H1 (cell line): ENCODE results near the gene PTPN3. TPM values are rescaled to one million over a fixed set of nuclear protein-coding genes. Genes with fewer than 3 reads are reported as not detected.

Experiments used
- CTCF ChIA-PET: fragments of 300-600 bp; sonication (Branson Sonifier 250); formaldehyde crosslinking; loops from one replicate; lab custom pipeline; 2021; ENCODE audit not compliant: partially characterized antibody; lab: Charles Lee
- POLR2A ChIA-PET: fragments of 300-600 bp; sonication (Branson Sonifier 250); formaldehyde crosslinking; loops from one replicate; lab custom pipeline; 2021; ENCODE audit warnings: inconsistent platforms; ENCODE audit not compliant: partially characterized antibody; lab: Charles Lee
- DNase-seq, 2 experiments: peaks; one replicate each; pipeline versions ENCODE4 v3.0.0 to v3.0.0-alpha.2; 2010 to 2022; ENCODE audit warnings: low spot score in 2 of 2, low read depth in 1 of 2, mixed read lengths in 1 of 2
- FAIRE-seq: peaks from 2 replicates; lab custom pipeline; 2011; peaks lifted over from hg19 to GRCh38; lab: Jason Lieb, UNC
- H2AFZ ChIP-seq: 2 replicates; pipeline ENCODE4 v1.8.1; 2012; ENCODE audit warnings: low read length, inconsistent platforms
- H2AK5ac ChIP-seq: 2 replicates; pipeline ENCODE4 v1.6.1; 2013; ENCODE audit warnings: low read depth, low read length
- H2BK120ac ChIP-seq: replicated peaks from 2 replicates; pipeline ENCODE3; 2013; ENCODE audit warnings: low read depth, low read length, inconsistent platforms
- H2BK12ac ChIP-seq: 2 replicates; pipeline ENCODE4 v1.6.1; 2013; ENCODE audit warnings: low read depth, low read length
- H2BK15ac ChIP-seq: 2 replicates; pipeline ENCODE4 v1.6.1; 2013; ENCODE audit warnings: low read length
- H2BK20ac ChIP-seq: 2 replicates; pipeline ENCODE4 v1.6.1; 2013; ENCODE audit warnings: low read length
- H2BK5ac ChIP-seq: 2 replicates; pipeline ENCODE4 v1.6.1; 2013; ENCODE audit warnings: low read depth, low read length
- H3K14ac ChIP-seq: 2 replicates; pipeline ENCODE4 v1.6.1; 2013; ENCODE audit warnings: inconsistent platforms; ENCODE audit not compliant: insufficient read length
- H3K18ac ChIP-seq: 2 replicates; pipeline ENCODE4 v1.6.1; 2013; ENCODE audit warnings: low read length; ENCODE audit errors: extremely low read depth
- H3K23ac ChIP-seq: 2 replicates; pipeline ENCODE4 v1.6.1; 2013; ENCODE audit warnings: inconsistent platforms; ENCODE audit not compliant: insufficient read length
- H3K23me2 ChIP-seq: 2 replicates; pipeline ENCODE4 v1.6.1; 2013; ENCODE audit warnings: low read depth, low read length
- H3K27ac ChIP-seq: 2 replicates; pipeline ENCODE4 v1.6.1; 2011; ENCODE audit warnings: low read depth, low read length, inconsistent platforms
- H3K27me3 ChIP-seq, 4 experiments: replicated peaks in 1 of 4; 1 replicate in 1 of 4; 2 replicates in 3 of 4; pipeline versions ENCODE4 v1.6.1 to v1.8.1; 2011 to 2013; ENCODE audit warnings: low read length in 3 of 4, mild to moderate bottlenecking in 3 of 4, inconsistent platforms in 2 of 4, mixed read lengths in 2 of 4, moderate library complexity in 1 of 4; ENCODE audit not compliant: control insufficient read depth in 3 of 4, insufficient read depth in 3 of 4; ENCODE audit errors: extremely low read depth in 1 of 4
- H3K36me3 ChIP-seq, 4 experiments: 2 replicates each; pipeline versions ENCODE4 v1.6.1 to v1.8.1; 2011 to 2013; ENCODE audit warnings: mild to moderate bottlenecking in 4 of 4, low read length in 3 of 4, moderate library complexity in 2 of 4, control low read depth in 1 of 4, inconsistent platforms in 1 of 4; ENCODE audit not compliant: insufficient read depth in 4 of 4, control insufficient read depth in 2 of 4
- H3K4ac ChIP-seq: replicated peaks from 2 replicates; pipeline ENCODE3; 2013; ENCODE audit warnings: low read length, low read depth, mixed read lengths, inconsistent platforms; ENCODE audit not compliant: insufficient read length
- H3K4me1 ChIP-seq, 4 experiments: replicated peaks in 1 of 4; 1 replicate in 1 of 4; 2 replicates in 3 of 4; pipeline versions ENCODE4 v1.6.1 to v1.8.1; 2011 to 2013; ENCODE audit warnings: low read length in 3 of 4, inconsistent platforms in 2 of 4, mixed read lengths in 1 of 4; ENCODE audit not compliant: insufficient read depth in 4 of 4, control insufficient read depth in 3 of 4
- H3K4me2 ChIP-seq, 2 experiments: 2 replicates each; pipeline versions ENCODE4 v1.6.1 to v1.8.1; 2011 to 2013; ENCODE audit warnings: low read depth in 2 of 2, low read length in 2 of 2, control low read depth in 1 of 2, inconsistent platforms in 1 of 2, mild to moderate bottlenecking in 1 of 2; ENCODE audit not compliant: insufficient read depth in 1 of 2
- H3K4me3 ChIP-seq, 4 experiments: fragments of 200-600, 300-600 bp in 1 of 4; sonication (generic), shearing (Covaris generic), sonication (Bioruptor Twin) in 1 of 4; 2 replicates each; pipeline versions ENCODE4 v1.5.1 to v1.8.1; 2011 to 2016; ENCODE audit warnings: low read length in 4 of 4, low read depth in 3 of 4, control low read depth in 2 of 4, inconsistent platforms in 2 of 4, mild to moderate bottlenecking in 2 of 4, mixed read lengths in 1 of 4, moderate library complexity in 1 of 4; ENCODE audit not compliant: insufficient read depth in 2 of 4; ENCODE audit errors: extremely low read depth in 1 of 4
- H3K56ac ChIP-seq: replicated peaks from 2 replicates; pipeline ENCODE3; 2013; ENCODE audit warnings: low read depth, mild to moderate bottlenecking, mixed read lengths, low read length, inconsistent platforms; ENCODE audit not compliant: insufficient read length
- H3K79me1 ChIP-seq: 2 replicates; pipeline ENCODE4 v1.6.1; 2013; ENCODE audit warnings: low read depth, low read length, control low read depth
- H3K79me2 ChIP-seq, 2 experiments: 2 replicates each; pipeline versions ENCODE4 v1.6.1 to v1.8.1; 2012 to 2013; ENCODE audit warnings: low read length in 2 of 2, mild to moderate bottlenecking in 2 of 2, inconsistent platforms in 1 of 2; ENCODE audit not compliant: insufficient read depth in 2 of 2, control insufficient read depth in 1 of 2
- H3K9ac ChIP-seq, 4 experiments: replicated peaks in 1 of 4; 1 replicate in 1 of 4; 2 replicates in 3 of 4; pipeline versions ENCODE4 v1.6.1 to v1.8.1; 2011 to 2013; ENCODE audit warnings: low read depth in 3 of 4, low read length in 3 of 4, control low read depth in 2 of 4, mild to moderate bottlenecking in 2 of 4, moderate library complexity in 2 of 4, inconsistent platforms in 1 of 4; ENCODE audit errors: extremely low read depth in 1 of 4
- H3K9me3 ChIP-seq, 2 experiments: 2 replicates each; pipeline versions ENCODE4 v1.6.1 to v1.8.1; 2012 to 2013; ENCODE audit warnings: mild to moderate bottlenecking in 2 of 2, moderate library complexity in 2 of 2, control low read depth in 1 of 2, inconsistent platforms in 1 of 2, low read depth in 1 of 2, low read length in 1 of 2, mixed read lengths in 1 of 2; ENCODE audit not compliant: insufficient read depth in 2 of 2
- H4K20me1 ChIP-seq, 2 experiments: replicated peaks in 1 of 2; 2 replicates each; pipeline versions ENCODE3 to v1.8.1; 2011 to 2013; ENCODE audit warnings: inconsistent platforms in 2 of 2, low read length in 2 of 2, mild to moderate bottlenecking in 1 of 2; ENCODE audit not compliant: insufficient read depth in 2 of 2, control insufficient read depth in 1 of 2
- H4K5ac ChIP-seq: 2 replicates; pipeline ENCODE4 v1.6.1; 2013; ENCODE audit warnings: low read length, low read depth, mixed read lengths, inconsistent platforms; ENCODE audit not compliant: insufficient read length
- H4K8ac ChIP-seq: 2 replicates; pipeline ENCODE4 v1.8.0; 2013; ENCODE audit warnings: mild to moderate bottlenecking, moderate library complexity, low read length, inconsistent platforms; ENCODE audit not compliant: insufficient read depth; ENCODE audit errors: extremely low read depth
- H4K91ac ChIP-seq: replicated peaks from 2 replicates; pipeline ENCODE3; 2013; ENCODE audit warnings: low read length, mixed read lengths, inconsistent platforms; ENCODE audit not compliant: insufficient read length
- ASH2L ChIP-seq: fragments of 200-600, 300-600 bp; sonication (generic); IDR thresholded peaks from one replicate; pipeline ENCODE4 v1.7.1; 2017; ENCODE audit warnings: low read length
- BCL11A ChIP-seq, 2 experiments: IDR thresholded peaks; one replicate each; pipeline ENCODE4 v1.6.1; 2011; ENCODE audit warnings: low read depth in 2 of 2, low read length in 2 of 2, mild to moderate bottlenecking in 2 of 2
- CHD2 ChIP-seq: IDR thresholded peaks from 2 replicates; pipeline ENCODE4 v1.6.1; 2012; ENCODE audit warnings: low read length, improper control_type of control experiment
- CTBP2 ChIP-seq: IDR thresholded peaks from 2 replicates; pipeline ENCODE4 v1.7.0; 2011; ENCODE audit warnings: borderline replicate concordance, mild to moderate bottlenecking, moderate library complexity, mixed read lengths, low read length; ENCODE audit not compliant: insufficient read depth, insufficient read length
- EZH2 ChIP-seq: fragments of 200-600 bp; sonication (generic); IDR thresholded peaks from 2 replicates; pipeline ENCODE4 v1.7.1; 2012; ENCODE audit warnings: low read depth, mild to moderate bottlenecking, moderate library complexity, low read length, inconsistent platforms; ENCODE audit not compliant: severe bottlenecking
- JUN ChIP-seq: IDR thresholded peaks from 2 replicates; pipeline ENCODE4 v1.6.1; 2011; ENCODE audit warnings: low read depth, mild to moderate bottlenecking, improper control_type of control experiment, low read length
- KDM4A ChIP-seq: IDR thresholded peaks from one replicate; pipeline ENCODE4 v1.7.1; 2012; ENCODE audit warnings: low read depth, mild to moderate bottlenecking, moderate library complexity, low read length, inconsistent platforms; ENCODE audit not compliant: severe bottlenecking
- POLR2A ChIP-seq, 2 experiments: IDR thresholded peaks; 1 replicate in 1 of 2; 2 replicates in 1 of 2; pipeline ENCODE4 v1.6.1; 2011; ENCODE audit warnings: low read depth in 2 of 2, low read length in 2 of 2, mild to moderate bottlenecking in 2 of 2; ENCODE audit errors: control extremely low read depth in 1 of 2
- SAP30 ChIP-seq: fragments of 300-600 bp; sonication (generic); IDR thresholded peaks from 2 replicates; pipeline ENCODE4 v1.7.1; 2012; ENCODE audit warnings: low read length, moderate library complexity, mild to moderate bottlenecking, inconsistent platforms; ENCODE audit not compliant: insufficient read depth, insufficient replicate concordance
- SIN3A ChIP-seq, 2 experiments: IDR thresholded peaks in 1 of 2; conservative IDR thresholded peaks in 1 of 2; 2 replicates each; pipeline ENCODE4 v1.6.1; 2011 to 2012; ENCODE audit warnings: low read length in 2 of 2, improper control_type of control experiment in 1 of 2, low read depth in 1 of 2, mild to moderate bottlenecking in 1 of 2
- SP4 ChIP-seq: IDR thresholded peaks from 2 replicates; pipeline ENCODE4 v1.6.1; 2012; ENCODE audit warnings: low read length, inconsistent platforms
- WGBS, 2 experiments: shearing (Covaris generic) in 1 of 2; methylation state at CpG; one replicate each; pipeline versions ENCODE4 v1.1.6 to v1.1.7; 2013 to 2015; ENCODE audit warnings: low lambda C conversion rate in 2 of 2, mixed read lengths in 2 of 2, inconsistent platforms in 1 of 2, low coverage in 1 of 2, missing lambda C conversion rate in 1 of 2; ENCODE audit not compliant: insufficient replicate concordance in 2 of 2, insufficient coverage in 1 of 2, insufficient read length in 1 of 2; ENCODE audit errors: extremely low coverage in 1 of 2, missing lambda C conversion rate in 1 of 2; 5-methylcytosine and 5-hydroxymethylcytosine counted together
- polyA plus RNA-seq, 7 experiments: library from polyadenylated mRNA; depleted of rRNA in 3 of 7; stranded (reverse) in 5 of 7; unstranded in 2 of 7; fragments of >200 nt in 5 of 7; fragments of 200-250 nt in 2 of 7; gene quantifications; 1 replicate in 5 of 7; 2 replicates in 1 of 7; 4 replicates in 1 of 7; pipeline versions ENCODE4 v1.2.1 to v1.2.3, GENCODE V29; 2011 to 2013; ENCODE audit warnings: missing spikeins in 2 of 7, mixed read lengths in 2 of 7
- total RNA-seq: library from RNA; stranded (reverse); fragmentation: NEBNext Ultra II Directional; extraction: Animal tissue kit (Norgen Biotek cat#: 25700); gene quantifications from 2 replicates; pipeline ENCODE4 v1.2.1, GENCODE V29; 2021
- TF ChIP-seq, protein P1 (sequence below): IDR thresholded peaks from 2 replicates; pipeline ENCODE4 v1.6.1; 2012; ENCODE audit warnings: inconsistent platforms

The PTPN3 gene
- total and polyA plus RNA-seq, 2 of the 8 experiments (the other 6 are each of a cell fraction or from before 2014, with no cell fraction given): 2.9 to 3.7 TPM

DNA sequence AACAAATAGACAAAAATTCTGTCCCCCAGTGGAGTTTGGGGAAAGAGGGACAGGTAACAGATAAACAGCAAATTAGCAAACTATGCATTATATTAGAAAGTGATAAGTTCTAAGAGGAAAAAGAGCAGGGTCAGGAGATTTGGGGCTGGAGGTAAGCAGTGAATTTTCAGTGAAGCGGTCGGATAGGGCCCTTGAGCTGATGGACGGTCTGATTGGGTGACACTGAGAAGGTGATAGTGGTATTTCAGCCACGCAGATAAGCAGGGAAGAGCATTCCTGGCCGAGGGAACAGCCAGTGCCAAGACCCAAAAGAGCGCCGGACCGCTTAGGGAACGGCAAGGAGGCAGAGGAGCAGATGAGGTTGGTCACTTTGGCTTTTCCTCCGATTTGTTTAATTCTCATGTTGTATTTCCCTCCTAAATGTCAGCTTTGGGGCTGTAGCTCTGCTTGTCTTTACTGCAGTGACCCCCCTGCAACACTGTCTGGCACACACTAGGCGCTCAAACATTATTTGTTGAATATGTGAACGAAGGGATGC lies 1.1 kb upstream of the PTPN3 start:
- peak overlapping the region; percentile 19 to 61 (median 46) for H3K4me3 ChIP-seq
- H3K56ac ChIP-seq: no peak overlapping the region
- no peak overlapping the region; a peak in 1 of 7 replicates for H3K9ac ChIP-seq
- H2BK12ac ChIP-seq: 0 out of 2 replicates have a peak overlapping the region, but pooled peaks have one; percentile 32
- no peak overlapping the region for H3K4ac ChIP-seq
- WGBS, 2 experiments: 36% methylated on average over 12 of the region's 12 CpGs; no CpG with 5 or more reads in 1 of the 2 experiments
- no peak overlapping the region for H3K18ac ChIP-seq
- H3K4me2 ChIP-seq: peak overlapping the region; percentile 69 to 73
- peaks cover 10% of the 10 kb centered on the region; the same call in 1 of the 2 replicates for H3K23me2 ChIP-seq
- no peaks in the 10 kb centered on the region for H3K36me3 ChIP-seq
- H2BK120ac ChIP-seq: no peak overlapping the region
- H2BK15ac ChIP-seq: peak overlapping the region; percentile 74; the same call in 1 of the 2 replicates
- no peaks in the 10 kb centered on the region for H3K9me3 ChIP-seq
- H3K27me3 ChIP-seq: peaks cover 25 to 47% (median 37%) of the 10 kb centered on the region in 4 experiments
- H3K4me1 ChIP-seq: peaks cover 2 to 5% (median 4%) of the 10 kb centered on the region in 4 experiments; a peak in 6 of 7 replicates
- H4K91ac ChIP-seq: no peak overlapping the region
- H3K79me2 ChIP-seq: no peaks in the 10 kb centered on the region
- FAIRE-seq: no peak
- H2AFZ ChIP-seq: peak overlapping the region; percentile 78
- no peak overlapping the region for H3K23ac ChIP-seq
- no peaks in the 10 kb centered on the region; the same call in 1 of the 2 replicates for H3K79me1 ChIP-seq
- peak overlapping the region; percentile 38; the same call in 1 of the 2 replicates for H2BK5ac ChIP-seq
- H4K5ac ChIP-seq: no peak overlapping the region
- H3K27ac ChIP-seq: no peak overlapping the region
- H2AK5ac ChIP-seq: no peak overlapping the region
- H4K8ac ChIP-seq: no peak overlapping the region; the same call in 1 of the 2 replicates
- H4K20me1 ChIP-seq: peaks cover 0 to 2% of the 10 kb centered on the region in 2 experiments
- ChIA-PET CTCF (interaction anchor here (1.6 kb wide), 1 partner anchor 8 kb away, joined by 3 read pairs; no protein-coding TSS in a partner anchor), POLR2A (interaction anchor here (0.8 to 1.3 kb wide), 2 partner anchors 18 to 59 kb away, joined by 3 to 4 read pairs; no protein-coding TSS in a partner anchor)
- no peak overlapping the region for H2BK20ac ChIP-seq
- H3K14ac ChIP-seq: no peak overlapping the region
- DNase-seq: no peak
- TF ChIP-seq SAP30 (no peak), CTBP2 (no peak), ASH2L (peak; percentile 4), SIN3A (conservative IDR thresholded peaks at IDR 0.05 in 1 of 2, IDR thresholded peaks at IDR 0.05 in 1 of 2; ENCODE audit: low read depth in 1 of 2, low read length in 2 of 2) (no peak), EZH2 (peak; percentile 53), CHD2 (no peak), KDM4A (no peak), BCL11A (IDR thresholded peaks at IDR 0.05; ENCODE audit: low read depth in 2 of 2, low read length in 2 of 2) (no peak), POLR2A (IDR thresholded peaks at IDR 0.05; ENCODE audit: control extremely low read depth in 1 of 2, low read depth in 2 of 2, low read length in 2 of 2) (no peak), SP4 (no peak), JUN (no peak)
- TF ChIP-seq, protein P1, sequence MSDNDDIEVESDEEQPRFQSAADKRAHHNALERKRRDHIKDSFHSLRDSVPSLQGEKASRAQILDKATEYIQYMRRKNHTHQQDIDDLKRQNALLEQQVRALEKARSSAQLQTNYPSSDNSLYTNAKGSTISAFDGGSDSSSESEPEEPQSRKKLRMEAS: no peak
